ENCODE data around the gene PRSS50. TPM values are rescaled to one million over a fixed set of nuclear protein-coding genes. Genes with fewer than 3 reads are reported as not detected.

Gene PRSS50
- total RNA-seq, 4 donors from 2014 or later = 0.31 to 0.54 TPM; not detected in 2

GRCh38 chr3:46710671-46711295 is 6.9 kb downstream of the PRSS50 start:
- WGBS, 2 donors (ENCODE audit: low coverage in 1 of 2) = 100% methylated on average over 1 of the region's 6 CpGs; no CpG with 5 or more reads in 1 of the 2 donors
- no peaks in the 10 kb centered on the region for H3K9me3 ChIP-seq
- H3K4me1 ChIP-seq = no peaks in the 10 kb centered on the region
- peaks cover 5% of the 10 kb centered on the region for H3K27me3 ChIP-seq
- no peak for ATAC-seq
- no peak for TF ChIP-seq CTCF (IDR thresholded peaks at IDR 0.05)
- TF ChIP-seq POLR2A (IDR thresholded peaks at IDR 0.05) = no peak
- TF ChIP-seq POLR2AphosphoS5 (IDR thresholded peaks at IDR 0.05) = no peak
- TF ChIP-seq EP300 (IDR thresholded peaks at IDR 0.05) = no peak
- H3K4me3 ChIP-seq = no peak overlapping the region
- no peaks in the 10 kb centered on the region for H3K36me3 ChIP-seq
- H3K27ac ChIP-seq = no peak overlapping the region

- WGBS, 2 donors (ENCODE audit: low coverage in 1 of 2) = 92 to 96% methylated on average over 2 to 4 of the region's 7 CpGs
- H3K27me3 ChIP-seq = peaks cover under 1% of the 10 kb centered on the region
- TF ChIP-seq POLR2A (IDR thresholded peaks at IDR 0.05) (no peak), POLR2AphosphoS5 (IDR thresholded peaks at IDR 0.05) (no peak), CTCF (IDR thresholded peaks at IDR 0.05) (no peak), EP300 (IDR thresholded peaks at IDR 0.05) (no peak)
- no peak overlapping the region for H3K27ac ChIP-seq
- no peaks in the 10 kb centered on the region for H3K9me3 ChIP-seq
- peaks cover 0 to 2% (median 0%) of the 10 kb centered on the region in 3 donors for H3K4me1 ChIP-seq
- H3K36me3 ChIP-seq = no peaks in the 10 kb centered on the region
- ATAC-seq = no peak
- no peak overlapping the region for H3K4me3 ChIP-seq
Measured at GRCh38 chr3:46710229-46710628, 7.4 kb downstream of the PRSS50 start.

GRCh38 chr3:46709721-46710120 is 7.9 kb downstream of the PRSS50 start:
- peaks cover 0 to 7% (median 0%) of the 10 kb centered on the region in 3 donors for H3K4me1 ChIP-seq
- no peak overlapping the region for H3K27ac ChIP-seq
- no peaks in the 10 kb centered on the region for H3K36me3 ChIP-seq
- ATAC-seq = no peak
- H3K9me3 ChIP-seq = no peaks in the 10 kb centered on the region
- no peak overlapping the region for H3K4me3 ChIP-seq
- H3K27me3 ChIP-seq = no peaks in the 10 kb centered on the region
- TF ChIP-seq EP300 (IDR thresholded peaks at IDR 0.05) = no peak
- no peak for TF ChIP-seq CTCF (IDR thresholded peaks at IDR 0.05)
- TF ChIP-seq POLR2A (IDR thresholded peaks at IDR 0.05) = no peak
- no peak for TF ChIP-seq POLR2AphosphoS5 (IDR thresholded peaks at IDR 0.05)
- 100% methylated on average over 5 of the region's 6 CpGs; no CpG with 5 or more reads in 1 of the 2 donors for WGBS, 2 donors (ENCODE audit: low coverage in 1 of 2)

- no peak for ATAC-seq
- no peaks in the 10 kb centered on the region for H3K9me3 ChIP-seq
- H3K27ac ChIP-seq = no peak overlapping the region
- no peaks in the 10 kb centered on the region for H3K27me3 ChIP-seq
- no peaks in the 10 kb centered on the region for H3K36me3 ChIP-seq
- no CpG with 5 or more reads among the region's 7 CpGs for WGBS, 2 donors (ENCODE audit: low coverage in 1 of 2)
- H3K4me1 ChIP-seq = peaks cover 0 to 8% (median 0%) of the 10 kb centered on the region in 3 donors
- no peak overlapping the region for H3K4me3 ChIP-seq
- TF ChIP-seq POLR2A (IDR thresholded peaks at IDR 0.05) (no peak), POLR2AphosphoS5 (IDR thresholded peaks at IDR 0.05) (no peak), CTCF (IDR thresholded peaks at IDR 0.05) (no peak), EP300 (IDR thresholded peaks at IDR 0.05) (no peak)
Measured at GRCh38 chr3:46709157-46709654, 8.5 kb downstream of the PRSS50 start.

All from gastroesophageal sphincter (tissue), 4 donors.